ENCODE measurements around the gene SLC38A7. TPM values are rescaled to one million over a fixed set of nuclear protein-coding genes. Genes with fewer than 3 reads are reported as not detected.
A peak's percentile ranks its signal among the peaks of the same experiment; 100 is the strongest.

The SLC38A7 gene
- total and polyA plus RNA-seq, 2 of the 13 experiments (the other 11 are each of a cell fraction or from before 2014, with no cell fraction given): 13.2 to 14.1 TPM

DNA sequence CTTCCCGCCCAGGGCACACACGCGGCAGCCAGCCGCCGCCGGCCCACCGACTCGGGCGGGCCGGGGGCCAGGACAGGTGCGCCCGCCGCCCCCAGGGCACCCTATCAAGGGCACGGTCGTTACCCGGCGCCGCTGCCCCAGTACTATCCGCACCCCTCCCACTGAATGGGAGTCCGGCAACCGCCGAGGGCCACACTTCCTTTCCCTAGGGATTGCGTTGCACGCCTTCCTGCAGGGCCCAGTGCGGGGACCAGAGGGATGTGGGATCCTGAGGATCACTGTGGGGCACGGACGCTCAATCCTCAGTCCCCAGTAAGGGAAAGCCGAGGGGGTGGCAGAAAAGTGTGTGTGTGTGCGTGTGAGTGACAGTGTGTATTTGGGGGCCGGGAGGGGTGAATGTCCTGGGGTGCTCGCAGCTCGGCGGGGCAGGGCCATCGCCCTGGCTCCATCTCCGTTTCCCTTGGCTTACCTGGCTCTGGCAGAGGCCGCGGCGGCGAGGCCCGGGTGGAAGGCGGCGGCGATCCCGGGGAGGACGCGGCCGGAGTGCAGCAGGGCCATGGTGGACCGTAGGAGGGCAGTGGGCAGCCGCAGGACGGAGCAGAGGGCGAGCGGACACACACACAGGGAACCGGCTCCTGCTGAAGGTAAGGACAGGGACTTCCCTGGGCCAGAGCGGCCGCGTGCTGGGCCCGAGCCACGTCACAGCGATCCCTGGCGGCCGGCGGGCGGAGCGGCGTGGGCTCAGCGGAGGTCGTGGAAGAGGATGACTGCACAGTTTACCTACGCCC is 49.3 kb upstream of the SLC38A7 start, which contains the start of gene GOT2 (continued):
- TF ChIP-seq ZNF660 (CRISPR knock-in tag; IDR thresholded peaks at IDR 0.05; ENCODE audit: borderline replicate concordance, low read depth) (peak; percentile 27; the same call in 1 of the 2 replicates), ZNF607 (CRISPR knock-in tag; IDR thresholded peaks at IDR 0.05; ENCODE audit: borderline replicate concordance) (peak; percentile 68; the same call in 1 of the 2 replicates), SMARCC2 (IDR thresholded peaks at IDR 0.05) (no peak), FOXP4 (CRISPR knock-in tag; IDR thresholded peaks at IDR 0.05) (peak; percentile 72), U2AF2 (IDR thresholded peaks at IDR 0.05; ENCODE audit: low read depth, low read length) (peak; percentile 18; the same call in 1 of the 2 replicates), REL (CRISPR knock-in tag; conservative IDR thresholded peaks at IDR 0.05) (peak; percentile 92), ATF7-NPFF (CRISPR knock-in tag; IDR thresholded peaks at IDR 0.05; ENCODE audit: low read depth) (peak; percentile 86), TBX2 (CRISPR knock-in tag; IDR thresholded peaks at IDR 0.05; ENCODE audit: borderline replicate concordance) (peak; percentile 85), ZNF792 (CRISPR knock-in tag; IDR thresholded peaks at IDR 0.05) (peak; percentile 89), SP1 (IDR thresholded peaks at IDR 0.05) (no peak), SP1 (CRISPR knock-in tag; IDR thresholded peaks at IDR 0.05) (peak; percentile 68; the same call in 1 of the 2 replicates), ZNF207 (IDR thresholded peaks at IDR 0.05; ENCODE audit: borderline replicate concordance) (no peak), ATF4 (CRISPR knock-in tag; IDR thresholded peaks at IDR 0.05) (peak in 1 of 2 experiments; percentile 81; a peak in 2 of 4 replicates), ZNF563 (CRISPR knock-in tag; IDR thresholded peaks at IDR 0.05) (no peak; the same call in 1 of the 2 replicates), ZSCAN25 (CRISPR knock-in tag; IDR thresholded peaks at IDR 0.05) (peak; percentile 90), POLR2AphosphoS2 (IDR thresholded peaks at IDR 0.05; ENCODE audit: low read depth, low read length) (no peak), ZNF652 (CRISPR knock-in tag; IDR thresholded peaks at IDR 0.05; ENCODE audit: borderline replicate concordance, low read depth) (peak; percentile 29; the same call in 1 of the 2 replicates), RFXAP (CRISPR knock-in tag; IDR thresholded peaks at IDR 0.05; ENCODE audit: borderline replicate concordance) (peak; percentile 94), RBAK (CRISPR knock-in tag; IDR thresholded peaks at IDR 0.05) (peak; percentile 36; the same call in 1 of the 2 replicates), SP5 (CRISPR knock-in tag; IDR thresholded peaks at IDR 0.05; ENCODE audit: borderline replicate concordance, low read depth) (no peak), ZFAT (CRISPR knock-in tag; conservative IDR thresholded peaks at IDR 0.05) (no peak)
- TF ChIP-seq, protein P1, sequence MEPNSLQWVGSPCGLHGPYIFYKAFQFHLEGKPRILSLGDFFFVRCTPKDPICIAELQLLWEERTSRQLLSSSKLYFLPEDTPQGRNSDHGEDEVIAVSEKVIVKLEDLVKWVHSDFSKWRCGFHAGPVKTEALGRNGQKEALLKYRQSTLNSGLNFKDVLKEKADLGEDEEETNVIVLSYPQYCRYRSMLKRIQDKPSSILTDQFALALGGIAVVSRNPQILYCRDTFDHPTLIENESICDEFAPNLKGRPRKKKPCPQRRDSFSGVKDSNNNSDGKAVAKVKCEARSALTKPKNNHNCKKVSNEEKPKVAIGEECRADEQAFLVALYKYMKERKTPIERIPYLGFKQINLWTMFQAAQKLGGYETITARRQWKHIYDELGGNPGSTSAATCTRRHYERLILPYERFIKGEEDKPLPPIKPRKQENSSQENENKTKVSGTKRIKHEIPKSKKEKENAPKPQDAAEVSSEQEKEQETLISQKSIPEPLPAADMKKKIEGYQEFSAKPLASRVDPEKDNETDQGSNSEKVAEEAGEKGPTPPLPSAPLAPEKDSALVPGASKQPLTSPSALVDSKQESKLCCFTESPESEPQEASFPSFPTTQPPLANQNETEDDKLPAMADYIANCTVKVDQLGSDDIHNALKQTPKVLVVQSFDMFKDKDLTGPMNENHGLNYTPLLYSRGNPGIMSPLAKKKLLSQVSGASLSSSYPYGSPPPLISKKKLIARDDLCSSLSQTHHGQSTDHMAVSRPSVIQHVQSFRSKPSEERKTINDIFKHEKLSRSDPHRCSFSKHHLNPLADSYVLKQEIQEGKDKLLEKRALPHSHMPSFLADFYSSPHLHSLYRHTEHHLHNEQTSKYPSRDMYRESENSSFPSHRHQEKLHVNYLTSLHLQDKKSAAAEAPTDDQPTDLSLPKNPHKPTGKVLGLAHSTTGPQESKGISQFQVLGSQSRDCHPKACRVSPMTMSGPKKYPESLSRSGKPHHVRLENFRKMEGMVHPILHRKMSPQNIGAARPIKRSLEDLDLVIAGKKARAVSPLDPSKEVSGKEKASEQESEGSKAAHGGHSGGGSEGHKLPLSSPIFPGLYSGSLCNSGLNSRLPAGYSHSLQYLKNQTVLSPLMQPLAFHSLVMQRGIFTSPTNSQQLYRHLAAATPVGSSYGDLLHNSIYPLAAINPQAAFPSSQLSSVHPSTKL (CRISPR knock-in tag; IDR thresholded peaks at IDR 0.05): peak; percentile 91
- TF ChIP-seq, protein P2, sequence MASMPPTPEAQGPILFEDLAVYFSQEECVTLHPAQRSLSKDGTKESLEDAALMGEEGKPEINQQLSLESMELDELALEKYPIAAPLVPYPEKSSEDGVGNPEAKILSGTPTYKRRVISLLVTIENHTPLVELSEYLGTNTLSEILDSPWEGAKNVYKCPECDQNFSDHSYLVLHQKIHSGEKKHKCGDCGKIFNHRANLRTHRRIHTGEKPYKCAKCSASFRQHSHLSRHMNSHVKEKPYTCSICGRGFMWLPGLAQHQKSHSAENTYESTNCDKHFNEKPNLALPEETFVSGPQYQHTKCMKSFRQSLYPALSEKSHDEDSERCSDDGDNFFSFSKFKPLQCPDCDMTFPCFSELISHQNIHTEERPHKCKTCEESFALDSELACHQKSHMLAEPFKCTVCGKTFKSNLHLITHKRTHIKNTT (CRISPR knock-in tag; IDR thresholded peaks at IDR 0.05): no peak

Measured in HepG2 (cell line).